ENCODE data around the gene PPP6C.
"Not testable (repeated sequence)": the region's sequence is repeated elsewhere in the genome, so short reads cannot be mapped to it uniquely, and the experiment has no call there.

PPP6C gene

DNA sequence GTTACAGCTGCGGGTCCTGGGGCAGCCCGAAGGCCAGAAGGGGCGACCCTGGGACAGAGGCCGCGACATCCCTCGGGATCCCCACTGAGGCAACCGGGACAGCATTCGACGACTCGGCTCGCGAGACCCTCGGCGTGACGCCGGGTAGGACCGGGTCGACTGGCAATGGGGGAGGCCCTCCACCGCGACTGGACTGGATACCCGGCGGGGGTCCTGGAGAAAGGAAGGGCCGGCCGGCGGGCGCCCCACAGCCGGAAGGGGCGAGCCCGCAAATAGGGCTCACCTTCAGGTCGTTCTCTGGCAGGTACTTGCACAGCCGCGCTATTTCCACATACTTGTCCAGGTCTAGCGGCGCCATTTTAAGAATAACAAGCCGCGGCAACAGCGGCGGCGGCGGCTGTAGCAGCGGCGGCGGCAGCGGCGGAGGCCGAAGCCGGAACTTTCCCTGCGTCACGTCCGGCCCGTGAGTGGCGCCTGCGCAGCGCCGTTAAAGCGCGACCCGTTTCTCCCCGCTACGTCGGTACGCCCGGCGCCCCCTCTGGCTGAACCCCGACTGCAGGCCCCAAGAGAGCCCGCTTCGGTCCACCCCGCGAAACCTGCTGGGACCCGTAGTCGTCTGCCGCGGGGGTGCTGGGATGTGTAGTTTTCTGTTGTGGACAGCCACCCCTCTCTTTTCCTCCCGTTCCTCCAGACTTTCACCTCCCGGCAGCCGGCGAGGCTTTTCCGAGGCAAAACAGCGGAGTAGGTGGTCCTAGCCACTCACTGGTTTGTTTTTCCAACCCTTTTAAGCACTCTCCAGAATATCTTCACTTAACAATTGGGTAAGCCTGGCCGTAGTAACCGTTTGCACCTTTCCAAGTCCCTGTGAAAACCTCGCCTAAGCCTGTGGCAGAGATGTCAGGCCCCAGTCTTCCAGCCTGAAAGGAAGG lies at the start of gene PPP6C:
Gene PPP6C, minus strand, starts transcription at position 443 of the 929 bp plus-strand sequence. Its CDS starts 85 bp downstream, at position 358.
- Histone ChIP-seq H3K79me2 (ENCODE audit: low read length) (peaks cover 52% of the 10 kb centered on the region), H3K4me1 (ENCODE audit: low read length) (peaks cover 9% of the 10 kb centered on the region; the same call in 1 of the 2 replicates), H3K9ac (ENCODE audit: low read length) (peak within 1 kb of the TSS; percentile 98), H3K9me3 (replicated peaks; ENCODE audit: insufficient read depth, low read length) (no peaks in the 10 kb centered on the region), H3K4me3 (ENCODE audit: low read length) (peak within 1 kb of the TSS; percentile 98), H4K20me1 (ENCODE audit: insufficient read depth, low read length) (no peaks in the 10 kb centered on the region), H3K4me2 (ENCODE audit: low read depth, low read length) (peak within 1 kb of the TSS; percentile 95), H3K27ac (ENCODE audit: low read length) (peak within 1 kb of the TSS; percentile 69; the same call in 1 of the 2 replicates), H3K9me2 (replicated peaks; ENCODE audit: insufficient read depth, low read length) (no peaks in the 10 kb centered on the region), H2AFZ (ENCODE audit: low read length) (peak within 1 kb of the TSS; percentile 98), H3K36me3 (replicated peaks; ENCODE audit: insufficient read depth, low read length) (no peaks in the 10 kb centered on the region), H3K27me3 (replicated peaks; ENCODE audit: insufficient read depth, low read length) (no peaks in the 10 kb centered on the region), H3F3A (ENCODE audit: insufficient read depth, low read length) (no peaks in the 10 kb centered on the region)
- TF ChIP-seq EZH2phosphoT487 (IDR thresholded peaks at IDR 0.05; ENCODE audit: low read length) (no peak), EZH2 (optimal IDR thresholded peaks at IDR 0.05; ENCODE audit: low read depth, low read length) (no peak)
- TF ChIP-seq, protein P1, sequence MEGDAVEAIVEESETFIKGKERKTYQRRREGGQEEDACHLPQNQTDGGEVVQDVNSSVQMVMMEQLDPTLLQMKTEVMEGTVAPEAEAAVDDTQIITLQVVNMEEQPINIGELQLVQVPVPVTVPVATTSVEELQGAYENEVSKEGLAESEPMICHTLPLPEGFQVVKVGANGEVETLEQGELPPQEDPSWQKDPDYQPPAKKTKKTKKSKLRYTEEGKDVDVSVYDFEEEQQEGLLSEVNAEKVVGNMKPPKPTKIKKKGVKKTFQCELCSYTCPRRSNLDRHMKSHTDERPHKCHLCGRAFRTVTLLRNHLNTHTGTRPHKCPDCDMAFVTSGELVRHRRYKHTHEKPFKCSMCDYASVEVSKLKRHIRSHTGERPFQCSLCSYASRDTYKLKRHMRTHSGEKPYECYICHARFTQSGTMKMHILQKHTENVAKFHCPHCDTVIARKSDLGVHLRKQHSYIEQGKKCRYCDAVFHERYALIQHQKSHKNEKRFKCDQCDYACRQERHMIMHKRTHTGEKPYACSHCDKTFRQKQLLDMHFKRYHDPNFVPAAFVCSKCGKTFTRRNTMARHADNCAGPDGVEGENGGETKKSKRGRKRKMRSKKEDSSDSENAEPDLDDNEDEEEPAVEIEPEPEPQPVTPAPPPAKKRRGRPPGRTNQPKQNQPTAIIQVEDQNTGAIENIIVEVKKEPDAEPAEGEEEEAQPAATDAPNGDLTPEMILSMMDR (IDR thresholded peaks at IDR 0.05; ENCODE audit: low read length) = peak; percentile 68
- peak; percentile 98 for DNase-seq

DNA sequence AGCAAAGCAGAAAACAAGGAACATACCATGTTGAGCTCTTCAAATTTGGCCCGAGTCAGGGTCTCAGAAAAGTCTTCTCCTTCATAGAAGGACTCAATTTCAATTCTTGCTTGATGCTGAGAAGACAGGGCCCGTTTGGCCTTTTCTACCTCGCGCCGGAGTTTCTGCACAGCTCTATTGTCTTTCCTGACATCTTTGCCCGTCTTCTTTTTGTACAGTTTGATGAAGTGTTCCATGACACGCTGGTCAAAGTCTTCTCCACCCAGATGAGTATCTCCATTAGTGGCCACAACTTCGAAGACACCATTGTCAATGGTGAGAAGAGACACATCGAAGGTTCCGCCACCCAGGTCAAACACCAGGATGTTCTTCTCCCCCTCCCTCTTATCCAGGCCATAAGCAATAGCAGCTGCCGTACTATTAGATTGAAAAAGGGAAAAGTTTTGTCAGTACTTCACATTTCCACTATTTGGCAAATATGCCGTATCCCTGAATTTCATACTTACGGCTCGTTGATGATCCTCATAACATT lies 49.4 kb upstream of the PPP6C start:
- H3K27me3 ChIP-seq (replicated peaks; ENCODE audit: insufficient read depth, low read length) = no peaks in the 10 kb centered on the region
- H3K9me2 ChIP-seq (replicated peaks; ENCODE audit: insufficient read depth, low read length) = no peaks in the 10 kb centered on the region
- no peak overlapping the region for H3K27ac ChIP-seq (ENCODE audit: low read length)
- peaks cover 34% of the 10 kb centered on the region for H4K20me1 ChIP-seq (ENCODE audit: insufficient read depth, low read length)
- H3K36me3 ChIP-seq (replicated peaks; ENCODE audit: insufficient read depth, low read length) = peaks cover 18% of the 10 kb centered on the region
- H3K79me2 ChIP-seq (ENCODE audit: low read length) = peaks cover 62% of the 10 kb centered on the region
- DNase-seq = no peak
- H3K4me1 ChIP-seq (ENCODE audit: low read length) = peaks cover 14% of the 10 kb centered on the region; the same call in 1 of the 2 replicates
- peak overlapping the region; percentile 82 for H3K4me2 ChIP-seq (ENCODE audit: low read depth, low read length)
- no peak overlapping the region for H2AFZ ChIP-seq (ENCODE audit: low read length)
- peaks cover 42% of the 10 kb centered on the region for H3F3A ChIP-seq (ENCODE audit: insufficient read depth, low read length)
- TF ChIP-seq EZH2 (optimal IDR thresholded peaks at IDR 0.05; ENCODE audit: low read depth, low read length) (no peak), EZH2phosphoT487 (IDR thresholded peaks at IDR 0.05; ENCODE audit: low read length) (no peak)
- TF ChIP-seq, protein P1 (IDR thresholded peaks at IDR 0.05; ENCODE audit: low read length) = no peak
- no peaks in the 10 kb centered on the region for H3K9me3 ChIP-seq (replicated peaks; ENCODE audit: insufficient read depth, low read length)
- peak overlapping the region; percentile 100 for H3K4me3 ChIP-seq (ENCODE audit: low read length)
- no peak overlapping the region for H3K9ac ChIP-seq (ENCODE audit: low read length)

DNA sequence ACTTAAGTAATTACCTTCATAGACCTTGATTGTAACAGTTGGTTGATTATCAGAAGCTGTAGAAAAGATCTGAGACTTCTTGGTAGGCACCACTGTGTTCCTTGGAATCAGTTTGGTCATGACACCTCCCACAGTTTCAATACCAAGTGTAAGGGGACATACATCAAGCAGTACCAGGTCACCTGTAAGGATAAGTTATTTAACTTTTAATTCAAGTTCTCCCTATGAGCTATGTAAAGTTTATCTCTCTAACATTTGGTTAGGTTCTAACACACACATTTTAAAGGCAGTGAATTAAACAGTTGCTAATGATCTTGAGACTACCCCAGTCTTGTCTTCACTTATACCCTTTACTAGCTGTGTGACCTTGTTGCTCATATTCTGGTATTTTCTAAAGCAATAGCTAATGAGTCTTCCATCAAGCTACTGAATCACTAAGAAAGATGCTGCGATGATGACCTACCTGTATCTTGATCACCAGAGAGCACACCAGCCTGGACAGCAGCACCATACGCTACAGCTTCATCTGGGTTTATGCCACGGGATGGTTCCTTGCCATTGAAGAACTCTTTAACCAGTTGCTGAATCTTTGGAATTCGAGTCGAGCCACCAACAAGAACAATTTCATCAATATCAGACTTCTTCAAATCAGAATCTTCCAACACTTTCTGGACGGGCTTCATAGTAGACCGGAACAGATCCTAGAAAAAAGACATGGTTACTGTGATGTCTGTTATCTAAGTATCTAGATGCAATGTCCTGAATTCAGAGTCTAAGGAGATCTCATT lies 48.7 kb upstream of the PPP6C start:
- Histone ChIP-seq H3K4me1 (ENCODE audit: low read length) (peaks cover 14% of the 10 kb centered on the region; the same call in 1 of the 2 replicates), H3F3A (ENCODE audit: insufficient read depth, low read length) (peaks cover 46% of the 10 kb centered on the region), H3K36me3 (replicated peaks; ENCODE audit: insufficient read depth, low read length) (peaks cover 18% of the 10 kb centered on the region), H3K27me3 (replicated peaks; ENCODE audit: insufficient read depth, low read length) (no peaks in the 10 kb centered on the region), H3K9ac (ENCODE audit: low read length) (no peak overlapping the region), H4K20me1 (ENCODE audit: insufficient read depth, low read length) (peaks cover 34% of the 10 kb centered on the region), H3K27ac (ENCODE audit: low read length) (no peak overlapping the region), H3K4me3 (ENCODE audit: low read length) (peak overlapping the region; percentile 100; the same call in 1 of the 2 replicates), H2AFZ (ENCODE audit: low read length) (no peak overlapping the region), H3K9me3 (replicated peaks; ENCODE audit: insufficient read depth, low read length) (no peaks in the 10 kb centered on the region), H3K79me2 (ENCODE audit: low read length) (peaks cover 62% of the 10 kb centered on the region), H3K9me2 (replicated peaks; ENCODE audit: insufficient read depth, low read length) (no peaks in the 10 kb centered on the region), H3K4me2 (ENCODE audit: low read depth, low read length) (peak overlapping the region; percentile 82)
- TF ChIP-seq EZH2 (optimal IDR thresholded peaks at IDR 0.05; ENCODE audit: low read depth, low read length) = no peak
- TF ChIP-seq, protein P1 (IDR thresholded peaks at IDR 0.05; ENCODE audit: low read length) = no peak
- TF ChIP-seq EZH2phosphoT487 (IDR thresholded peaks at IDR 0.05; ENCODE audit: low read length) = no peak
- DNase-seq = no peak

DNA sequence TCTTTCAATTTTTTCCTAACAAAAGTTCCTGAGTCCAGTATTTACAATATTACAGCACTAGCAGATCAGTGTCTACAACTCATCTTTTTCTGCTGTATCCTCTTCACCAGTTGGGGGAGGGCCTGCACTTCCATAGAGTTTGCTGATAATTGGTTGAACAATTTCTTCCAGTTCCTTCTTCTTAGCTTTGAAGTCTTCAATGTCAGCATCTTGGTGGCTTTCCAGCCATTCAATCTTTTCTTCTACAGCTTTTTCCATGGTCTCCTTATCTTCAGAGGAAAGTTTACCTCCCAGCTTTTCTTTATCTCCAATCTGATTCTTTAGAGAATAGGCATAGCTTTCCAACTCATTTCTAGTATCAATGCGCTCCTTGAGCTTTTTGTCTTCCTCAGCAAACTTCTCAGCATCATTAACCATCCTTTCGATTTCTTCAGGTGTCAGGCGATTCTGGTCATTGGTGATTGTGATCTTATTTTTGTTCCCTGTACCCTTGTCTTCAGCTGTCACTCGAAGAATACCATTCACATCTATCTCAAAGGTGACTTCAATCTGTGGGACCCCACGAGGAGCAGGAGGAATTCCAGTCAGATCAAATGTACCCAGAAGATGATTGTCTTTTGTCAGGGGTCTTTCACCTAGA lies 47.0 kb upstream of the PPP6C start:
- peaks cover 14% of the 10 kb centered on the region; the same call in 1 of the 2 replicates for H3K4me1 ChIP-seq (ENCODE audit: low read length)
- H3F3A ChIP-seq (ENCODE audit: insufficient read depth, low read length) = peaks cover 46% of the 10 kb centered on the region
- peaks cover 18% of the 10 kb centered on the region for H3K36me3 ChIP-seq (replicated peaks; ENCODE audit: insufficient read depth, low read length)
- H3K27ac ChIP-seq (ENCODE audit: low read length); H2AFZ ChIP-seq (ENCODE audit: low read length); H3K9ac ChIP-seq (ENCODE audit: low read length); H3K9me3 ChIP-seq (replicated peaks; ENCODE audit: insufficient read depth, low read length); H3K27me3 ChIP-seq (replicated peaks; ENCODE audit: insufficient read depth, low read length); H3K4me2 ChIP-seq (ENCODE audit: low read depth, low read length); H3K9me2 ChIP-seq (replicated peaks; ENCODE audit: insufficient read depth, low read length); DNase-seq; H3K4me3 ChIP-seq (ENCODE audit: low read length): not testable (repeated sequence)
- peaks cover 55% of the 10 kb centered on the region for H3K79me2 ChIP-seq (ENCODE audit: low read length)
- H4K20me1 ChIP-seq (ENCODE audit: insufficient read depth, low read length) = peaks cover 34% of the 10 kb centered on the region

Measured in MM.1S (cell line).